GM13977 (cell line): ENCODE data around the gene AURKA.

Experiments used
- DNase-seq: peaks from one replicate; pipeline ENCODE4 v3.0.0; 2012; ENCODE audit warnings: low spot score
- CTCF ChIP-seq: IDR thresholded peaks from 2 replicates; pipeline ENCODE4 v1.5.1; 2012; ENCODE audit warnings: mild to moderate bottlenecking, control low read depth; ENCODE audit not compliant: insufficient read depth; ENCODE audit errors: extremely low read depth, missing control alignments
- in situ Hi-C: fragments of 300-500 bp; cut with MboI; formaldehyde crosslinking; loops from one replicate; pipeline ENCODE4 v1.12.0; 2022; ENCODE audit warnings: low sequenced_read_pairs, low pct_unique_long_range_greater_than_20kb, mixed read lengths, inconsistent platforms; ENCODE audit not compliant: unreplicated experiment

AURKA gene

GRCh38 chr20:56388882-56389281, 3.1 kb downstream of the AURKA start:
- in situ Hi-C loops: no loop called here
- no peak for TF ChIP-seq CTCF
- no peak for DNase-seq

GRCh38 chr20:56386219-56386618, 5.8 kb downstream of the AURKA start:
- DNase-seq: no peak
- TF ChIP-seq CTCF: no peak
- in situ Hi-C loops: no loop called here

- no peak for TF ChIP-seq CTCF
- DNase-seq: no peak
- in situ Hi-C loops: no loop called here
These were observed 6.9 kb downstream of the AURKA start for GRCh38 chr20:56385130-56385529.

- in situ Hi-C loops: no loop called here
- TF ChIP-seq CTCF: no peak
- no peak for DNase-seq
These were observed 8.7 kb downstream of the AURKA start for GRCh38 chr20:56383334-56383733.

GRCh38 chr20:56382696-56383095, 9.3 kb downstream of the AURKA start:
- in situ Hi-C loops: no loop called here
- no peak for TF ChIP-seq CTCF
- no peak for DNase-seq

GRCh38 chr20:56381501-56381900, 10.5 kb downstream of the AURKA start:
- DNase-seq: no peak
- in situ Hi-C loops: no loop called here
- TF ChIP-seq CTCF: no peak

- TF ChIP-seq CTCF: no peak
- in situ Hi-C loops: no loop called here
- DNase-seq: no peak
These were observed 11.6 kb downstream of the AURKA start for GRCh38 chr20:56380375-56380774.
